CD4-positive, alpha-beta T cell (primary cell): ENCODE measurements around the gene AHDC1. TPM values are rescaled to one million over a fixed set of nuclear protein-coding genes. Genes with fewer than 3 reads are reported as not detected.

Experiments used
- ATAC-seq: fragments of 200-7000 bp; cut with Tn5 transposase; one replicate; pipeline ENCODE4 v1.10.0; 2022; ENCODE audit warnings: mild to moderate bottlenecking; ENCODE audit not compliant: poor library complexity
- CTCF ChIA-PET: fragments of 350-600 bp; sonication (Branson Sonifier 250); formaldehyde crosslinking; loops from one replicate; lab custom pipeline; 2021; ENCODE audit warnings: antibody characterized with exemption, inconsistent platforms; lab: Charles Lee
- POLR2A ChIA-PET: fragments of 350-600 bp; sonication (Branson Sonifier 250); formaldehyde crosslinking; loops from one replicate; lab custom pipeline; 2021; ENCODE audit warnings: antibody characterized with exemption, inconsistent platforms; lab: Charles Lee
- DNase-seq, 14 experiments: peaks; one replicate each; pipeline ENCODE4 v3.0.0-alpha.2; 2013 to 2020; ENCODE audit warnings: mixed read lengths in 2 of 14
- H3K27ac ChIP-seq, 2 donors: one replicate each; pipeline versions ENCODE4 v1.5.1 to v1.7.0; 2013; ENCODE audit warnings: low read length in 2 of 2, low read depth in 1 of 2, mild to moderate bottlenecking in 1 of 2
- H3K27me3 ChIP-seq, 2 experiments: 1 replicate in 1 of 2; 2 replicates in 1 of 2; pipeline versions ENCODE4 v1.6.1 to v1.7.0; 2013; ENCODE audit warnings: low read length in 2 of 2, control low read depth in 1 of 2, mild to moderate bottlenecking in 1 of 2, moderate library complexity in 1 of 2; ENCODE audit not compliant: insufficient read depth in 2 of 2, control insufficient read depth in 1 of 2
- H3K36me3 ChIP-seq: one replicate; pipeline ENCODE4 v1.6.1; 2013; ENCODE audit warnings: low read length, control low read depth; ENCODE audit not compliant: insufficient read depth
- H3K4me1 ChIP-seq: one replicate; pipeline ENCODE4 v1.6.1; 2013; ENCODE audit warnings: low read length, control low read depth; ENCODE audit not compliant: insufficient read depth
- H3K4me3 ChIP-seq: one replicate; pipeline ENCODE4 v1.5.1; 2013; ENCODE audit warnings: mild to moderate bottlenecking, low read length, moderate library complexity
- H3K9me3 ChIP-seq, 2 experiments: 1 replicate in 1 of 2; 2 replicates in 1 of 2; pipeline versions ENCODE4 v1.6.1 to v1.7.0; 2013; ENCODE audit warnings: low read length in 2 of 2, mild to moderate bottlenecking in 2 of 2, control low read depth in 1 of 2, moderate library complexity in 1 of 2; ENCODE audit not compliant: control insufficient read depth in 1 of 2, insufficient read depth in 1 of 2
- H3K27ac Mint-ChIP-seq: one replicate; pipeline ENCODE4 v1.8.0; 2020; ENCODE audit warnings: mixed read lengths
- H3K27me3 Mint-ChIP-seq: one replicate; pipeline ENCODE4 v1.8.0; 2021; ENCODE audit warnings: mixed read lengths
- H3K36me3 Mint-ChIP-seq: one replicate; pipeline ENCODE4 v1.8.0; 2021; ENCODE audit warnings: low read depth, mixed read lengths
- H3K4me1 Mint-ChIP-seq: one replicate; pipeline ENCODE4 v1.8.0; 2021; ENCODE audit warnings: low read depth, mixed read lengths
- H3K4me3 Mint-ChIP-seq: one replicate; pipeline ENCODE4 v1.8.0; 2020; ENCODE audit warnings: mild to moderate bottlenecking, mixed read lengths
- H3K9me3 Mint-ChIP-seq: one replicate; pipeline ENCODE4 v1.8.0; 2020; ENCODE audit warnings: mixed read lengths
- CTCF ChIP-seq: fragments of 200-600 bp; IDR thresholded peaks from one replicate; pipeline ENCODE4 v1.8.0; 2022; ENCODE audit warnings: antibody characterized with exemption, mild to moderate bottlenecking
- intact Hi-C, 2 experiments: fragments of 100-400 bp; cut with DNase I in 1 of 2; cut with micrococcal nuclease in 1 of 2; formaldehyde crosslinking; loops; one replicate each; pipeline versions ENCODE4 v1.15.1 to v1.9.0; 2023 to 2025; cut with DNase I, micrococcal nuclease
- total RNA-seq, 174 experiments: library from RNA in 2 of 174; stranded (reverse) in 2 of 174; gene quantifications; one replicate each; pipeline ENCODE4 v1.2.3 and lab custom pipeline; 2021 to 2026

Gene AHDC1
- total RNA-seq, 2 experiments from 2014 or later: 20.8 to 22.9 TPM

GRCh38 chr1:27602462-27603308 lies 1.3 kb downstream of the AHDC1 start:
- peak overlapping the region; percentile 78 for H3K4me3 ChIP-seq
- Mint-ChIP-seq H3K9me3 (no peaks in the 10 kb centered on the region), H3K27ac (peak overlapping the region; percentile 71), H3K36me3 (peaks cover 8% of the 10 kb centered on the region), H3K4me1 (peaks cover 54% of the 10 kb centered on the region), H3K27me3 (no peaks in the 10 kb centered on the region), H3K4me3 (peak overlapping the region; percentile 93)
- intact Hi-C loops: no loop called here
- DNase-seq (peak in 12 of 14 experiments; percentile 22 to 70 (median 44)), ATAC-seq (peak; percentile 15)
- no peaks in the 10 kb centered on the region for H3K9me3 ChIP-seq
- no peaks in the 10 kb centered on the region for H3K27me3 ChIP-seq
- CTCF ChIA-PET: interaction anchor here (0.7 to 11.0 kb wide), 5 partner anchors 34 to 208 kb away, joined by 3 to 72 read pairs (median 6); no protein-coding TSS in a partner anchor
- POLR2A ChIA-PET: interaction anchor here (0.7 to 6.1 kb wide), 7 partner anchors 34 to 186 kb away, joined by 3 to 51 read pairs (median 3); no protein-coding TSS in a partner anchor
- H3K4me1 ChIP-seq: peaks cover 75% of the 10 kb centered on the region
- no peak for TF ChIP-seq CTCF
- no peaks in the 10 kb centered on the region for H3K36me3 ChIP-seq
- H3K27ac ChIP-seq: peak overlapping the region; percentile 6 to 35

GRCh38 chr1:27601771-27602461 lies 2.0 kb downstream of the AHDC1 start:
- H3K27ac ChIP-seq: peak overlapping the region; percentile 6 to 35
- no peaks in the 10 kb centered on the region for H3K36me3 ChIP-seq
- peak overlapping the region; percentile 78 for H3K4me3 ChIP-seq
- H3K36me3 Mint-ChIP-seq: peaks cover 8% of the 10 kb centered on the region
- no peak for TF ChIP-seq CTCF
- DNase-seq (peak in 1 of 14 experiments; percentile 46), ATAC-seq (no peak)
- peaks cover 79% of the 10 kb centered on the region for H3K4me1 ChIP-seq
- H3K4me1 Mint-ChIP-seq: peaks cover 54% of the 10 kb centered on the region
- H3K27me3 Mint-ChIP-seq: no peaks in the 10 kb centered on the region
- ChIA-PET CTCF (interaction anchor here (0.7 to 11.0 kb wide), 6 partner anchors 33 to 301 kb away, joined by 3 to 72 read pairs (median 5); no protein-coding TSS in a partner anchor), POLR2A (interaction anchor here (0.7 to 6.1 kb wide), 7 partner anchors 33 to 185 kb away, joined by 3 to 51 read pairs (median 3); no protein-coding TSS in a partner anchor)
- intact Hi-C loops: no loop called here
- H3K27me3 ChIP-seq: no peaks in the 10 kb centered on the region
- no peaks in the 10 kb centered on the region for H3K9me3 Mint-ChIP-seq
- H3K4me3 Mint-ChIP-seq: peak overlapping the region; percentile 93
- H3K9me3 ChIP-seq: no peaks in the 10 kb centered on the region
- H3K27ac Mint-ChIP-seq: peak overlapping the region; percentile 71

- no peak for TF ChIP-seq CTCF
- Mint-ChIP-seq H3K36me3 (peaks cover 8% of the 10 kb centered on the region), H3K27ac (peak overlapping the region; percentile 13), H3K4me1 (peaks cover 50% of the 10 kb centered on the region), H3K27me3 (no peaks in the 10 kb centered on the region), H3K9me3 (no peaks in the 10 kb centered on the region), H3K4me3 (peak overlapping the region; percentile 12)
- Histone ChIP-seq H3K36me3 (no peaks in the 10 kb centered on the region), H3K27ac (peak overlapping the region in 1 of 2 donors; percentile 6), H3K9me3 (no peaks in the 10 kb centered on the region), H3K4me3 (no peak overlapping the region), H3K4me1 (peaks cover 80% of the 10 kb centered on the region), H3K27me3 (no peaks in the 10 kb centered on the region)
- DNase-seq: no peak
- ChIA-PET CTCF (interaction anchor here (1.1 to 11.0 kb wide), 5 partner anchors 32 to 301 kb away, joined by 3 to 72 read pairs (median 6); no protein-coding TSS in a partner anchor), POLR2A (interaction anchor here (1.0 to 6.1 kb wide), 5 partner anchors 60 to 164 kb away, joined by 3 to 51 read pairs (median 4); no protein-coding TSS in a partner anchor)
- intact Hi-C loops: no loop called here
- ATAC-seq: no peak
Measured at GRCh38 chr1:27601321-27601770, 2.6 kb downstream of the AHDC1 start.
